NCI-H526 treated with DMSO at 0.1 percent for 48 hours (cell line): ENCODE data around the gene GTF2F1.
"Not testable (repeated sequence)": the region's sequence is repeated elsewhere in the genome, so short reads cannot be mapped to it uniquely, and the experiment has no call there.

ENCODE experiments used
- DNase-seq: peaks from one replicate; lab custom pipeline; 2025; lab: John Stamatoyannopoulos, UW

Gene GTF2F1

GRCh38 chr19:6384381-6384780, 8.6 kb downstream of the GTF2F1 start:
- no peak for DNase-seq

- no peak for DNase-seq
Measured at GRCh38 chr19:6383188-6383587, 9.8 kb downstream of the GTF2F1 start.

GRCh38 chr19:6381030-6381750, 11.8 kb downstream of the GTF2F1 start:
- no peak for DNase-seq

- DNase-seq: no peak
Measured at GRCh38 chr19:6379744-6380143, 13.2 kb downstream of the GTF2F1 start.

GRCh38 chr19:6378486-6378885, 14.5 kb downstream of the GTF2F1 start:
- no peak for DNase-seq

GRCh38 chr19:6378041-6378440, 14.9 kb downstream of the GTF2F1 start:
- DNase-seq: no peak

GRCh38 chr19:6376512-6377190, 16.3 kb downstream of the GTF2F1 start:
- no peak for DNase-seq

GRCh38 chr19:6375411-6376010, 17.5 kb downstream of the GTF2F1 start, which contains the start of gene PSPN:
Gene PSPN, minus strand, starts transcription at chr19:6375933. Its CDS starts 84 bp downstream, at chr19:6375849.
- no peak for DNase-seq

GRCh38 chr19:6374711-6375410, 18.1 kb downstream of the GTF2F1 start:
- DNase-seq: no peak

GRCh38 chr19:6374161-6374709, 18.7 kb downstream of the GTF2F1 start:
- DNase-seq: no peak

- DNase-seq: no peak
Measured at GRCh38 chr19:6373813-6374108, 19.2 kb downstream of the GTF2F1 start.

- DNase-seq: peak; percentile 73
Measured at GRCh38 chr19:6373096-6373812, 19.7 kb downstream of the GTF2F1 start.

- peak; percentile 94 for DNase-seq
Measured at GRCh38 chr19:6372594-6373095, 20.3 kb downstream of the GTF2F1 start, which contains the start of gene ALKBH7. Gene ALKBH7, plus strand, starts transcription at chr19:6372794. Its CDS starts 27 bp downstream, at chr19:6372821.

GRCh38 chr19:6364353-6364752, 28.6 kb downstream of the GTF2F1 start:
- no peak for DNase-seq

- no peak for DNase-seq
Measured at GRCh38 chr19:6362351-6362801, 30.6 kb downstream of the GTF2F1 start.

- DNase-seq: no peak
Measured at GRCh38 chr19:6362027-6362350, 31.0 kb downstream of the GTF2F1 start.

GRCh38 chr19:6360857-6361216, 32.1 kb downstream of the GTF2F1 start:
- not testable (repeated sequence) for DNase-seq

GRCh38 chr19:6360445-6360844, 32.5 kb downstream of the GTF2F1 start:
- not testable (repeated sequence) for DNase-seq

- DNase-seq: no peak
Measured at GRCh38 chr19:6359568-6360341, 33.2 kb downstream of the GTF2F1 start.

- no peak for DNase-seq
Measured at GRCh38 chr19:6358003-6358402, 35.0 kb downstream of the GTF2F1 start.

- no peak for DNase-seq
Measured at GRCh38 chr19:6357174-6357573, 35.8 kb downstream of the GTF2F1 start.
